Right lobe of liver (tissue), 4 donors: ENCODE data around the gene SLC44A1.

Source experiments
- CTCF ChIP-seq, 4 donors: fragments of 200-600 bp in 3 of 4; fragments of 450-650 bp in 1 of 4; IDR thresholded peaks; one replicate each; pipeline versions ENCODE4 v1.5.1 to v1.8.0; 2016 to 2022; ENCODE audit warnings: antibody characterized with exemption in 4 of 4, mild to moderate bottlenecking in 2 of 4
- POLR2A ChIP-seq: fragments of 450-650 bp; IDR thresholded peaks from one replicate; pipeline ENCODE4 v1.6.1; 2017; ENCODE audit warnings: antibody characterized with exemption, mild to moderate bottlenecking
- donor health status: DM: no; HTN: no; CAD: no.
- donor health status: DM: no; HTN: no; CAD: no.
- donor health status: DM: no; HTN: yes; CAD: no.

- TF ChIP-seq CTCF (IDR thresholded peaks at IDR 0.05) (no peak), POLR2A (no peak)
Measured at GRCh38 chr9:105362470-105362869, 118.0 kb downstream of the SLC44A1 start.
